Activated T-cell treated with anti-CD3 and anti-CD28 coated beads for 1 hour (primary cell): ENCODE results near the gene ZER1.
"Not testable (repeated sequence)": the region's sequence is repeated elsewhere in the genome, so short reads cannot be mapped to it uniquely, and the experiment has no call there.

Source experiments
- DNase-seq: peaks from one replicate; pipeline ENCODE4 v3.0.0-alpha.2; 2020; ENCODE audit warnings: low read depth

The ZER1 gene

GRCh38 chr9:128771745-128772519 is at the start of gene ZER1:
Gene ZER1 (minus strand): TSS chr9:128771927. CDS start chr9:128755565, 16,362 bp downstream.
- DNase-seq, result peak; percentile 89

GRCh38 chr9:128820665-128821583 is 49.2 kb upstream of the ZER1 start:
- DNase-seq, result no peak

- DNase-seq, result no peak
Measured at GRCh38 chr9:128819716-128820664, 48.3 kb upstream of the ZER1 start.

- peak; percentile 33 for DNase-seq
Measured at GRCh38 chr9:128818839-128819715, 47.4 kb upstream of the ZER1 start.

GRCh38 chr9:128818099-128818838 is 46.5 kb upstream of the ZER1 start, which contains the start of gene ENDOG:
Gene ENDOG (plus strand): TSS chr9:128818500. CDS start chr9:128818685, 185 bp downstream.
- DNase-seq, result peak; percentile 96

- no peak for DNase-seq
Measured at GRCh38 chr9:128810873-128811272, 39.1 kb upstream of the ZER1 start.

- DNase-seq, result no peak
Measured at GRCh38 chr9:128809831-128810230, 38.1 kb upstream of the ZER1 start.

GRCh38 chr9:128809036-128809599 is 37.4 kb upstream of the ZER1 start:
- DNase-seq, result no peak

- no peak for DNase-seq
Measured at GRCh38 chr9:128808543-128808942, 36.8 kb upstream of the ZER1 start.

GRCh38 chr9:128807827-128808226 is 36.1 kb upstream of the ZER1 start:
- DNase-seq, result no peak

- DNase-seq, result no peak
Measured at GRCh38 chr9:128805661-128806060, 33.9 kb upstream of the ZER1 start.

- DNase-seq, result no peak
Measured at GRCh38 chr9:128802482-128802881, 30.8 kb upstream of the ZER1 start.

GRCh38 chr9:128800061-128800460 is 28.3 kb upstream of the ZER1 start:
- DNase-seq, result no peak

- DNase-seq, result no peak
Measured at GRCh38 chr9:128798896-128799295, 27.2 kb upstream of the ZER1 start.

- DNase-seq, result not testable (repeated sequence)
Measured at GRCh38 chr9:128794961-128795360, 23.2 kb upstream of the ZER1 start.

- no peak for DNase-seq
Measured at GRCh38 chr9:128792978-128793686, 21.4 kb upstream of the ZER1 start.

GRCh38 chr9:128792134-128792533 is 20.4 kb upstream of the ZER1 start:
- DNase-seq, result no peak

GRCh38 chr9:128790536-128790935 is 18.8 kb upstream of the ZER1 start:
- no peak for DNase-seq

GRCh38 chr9:128788445-128788844 is 16.7 kb upstream of the ZER1 start:
- no peak for DNase-seq
